H1 (cell line): Measurements from ENCODE around the gene TAF6. TPM values are rescaled to one million over a fixed set of nuclear protein-coding genes. Genes with fewer than 3 reads are reported as not detected.

Experiments
- CTCF ChIA-PET: fragments of 300-600 bp; sonication (Branson Sonifier 250); formaldehyde crosslinking; loops from one replicate; lab custom pipeline; 2021; ENCODE audit not compliant: partially characterized antibody; lab: Charles Lee
- POLR2A ChIA-PET: fragments of 300-600 bp; sonication (Branson Sonifier 250); formaldehyde crosslinking; loops from one replicate; lab custom pipeline; 2021; ENCODE audit warnings: inconsistent platforms; ENCODE audit not compliant: partially characterized antibody; lab: Charles Lee
- DNase-seq, 2 experiments: peaks; one replicate each; pipeline versions ENCODE4 v3.0.0 to v3.0.0-alpha.2; 2010 to 2022; ENCODE audit warnings: low spot score in 2 of 2, low read depth in 1 of 2, mixed read lengths in 1 of 2
- FAIRE-seq: peaks from 2 replicates; lab custom pipeline; 2011; peaks lifted over from hg19 to GRCh38; lab: Jason Lieb, UNC
- H2AFZ ChIP-seq: 2 replicates; pipeline ENCODE4 v1.8.1; 2012; ENCODE audit warnings: low read length, inconsistent platforms
- H2AK5ac ChIP-seq: 2 replicates; pipeline ENCODE4 v1.6.1; 2013; ENCODE audit warnings: low read depth, low read length
- H2BK120ac ChIP-seq: replicated peaks from 2 replicates; pipeline ENCODE3; 2013; ENCODE audit warnings: low read depth, low read length, inconsistent platforms
- H2BK12ac ChIP-seq: 2 replicates; pipeline ENCODE4 v1.6.1; 2013; ENCODE audit warnings: low read depth, low read length
- H2BK15ac ChIP-seq: 2 replicates; pipeline ENCODE4 v1.6.1; 2013; ENCODE audit warnings: low read length
- H2BK20ac ChIP-seq: 2 replicates; pipeline ENCODE4 v1.6.1; 2013; ENCODE audit warnings: low read length
- H2BK5ac ChIP-seq: 2 replicates; pipeline ENCODE4 v1.6.1; 2013; ENCODE audit warnings: low read depth, low read length
- H3K14ac ChIP-seq: 2 replicates; pipeline ENCODE4 v1.6.1; 2013; ENCODE audit warnings: inconsistent platforms; ENCODE audit not compliant: insufficient read length
- H3K18ac ChIP-seq: 2 replicates; pipeline ENCODE4 v1.6.1; 2013; ENCODE audit warnings: low read length; ENCODE audit errors: extremely low read depth
- H3K23ac ChIP-seq: 2 replicates; pipeline ENCODE4 v1.6.1; 2013; ENCODE audit warnings: inconsistent platforms; ENCODE audit not compliant: insufficient read length
- H3K23me2 ChIP-seq: 2 replicates; pipeline ENCODE4 v1.6.1; 2013; ENCODE audit warnings: low read depth, low read length
- H3K27ac ChIP-seq: 2 replicates; pipeline ENCODE4 v1.6.1; 2011; ENCODE audit warnings: low read depth, low read length, inconsistent platforms
- H3K27me3 ChIP-seq, 4 experiments: replicated peaks in 1 of 4; 1 replicate in 1 of 4; 2 replicates in 3 of 4; pipeline versions ENCODE4 v1.6.1 to v1.8.1; 2011 to 2013; ENCODE audit warnings: low read length in 3 of 4, mild to moderate bottlenecking in 3 of 4, inconsistent platforms in 2 of 4, mixed read lengths in 2 of 4, moderate library complexity in 1 of 4; ENCODE audit not compliant: control insufficient read depth in 3 of 4, insufficient read depth in 3 of 4; ENCODE audit errors: extremely low read depth in 1 of 4
- H3K36me3 ChIP-seq, 4 experiments: 2 replicates each; pipeline versions ENCODE4 v1.6.1 to v1.8.1; 2011 to 2013; ENCODE audit warnings: mild to moderate bottlenecking in 4 of 4, low read length in 3 of 4, moderate library complexity in 2 of 4, control low read depth in 1 of 4, inconsistent platforms in 1 of 4; ENCODE audit not compliant: insufficient read depth in 4 of 4, control insufficient read depth in 2 of 4
- H3K4ac ChIP-seq: replicated peaks from 2 replicates; pipeline ENCODE3; 2013; ENCODE audit warnings: low read length, low read depth, mixed read lengths, inconsistent platforms; ENCODE audit not compliant: insufficient read length
- H3K4me1 ChIP-seq, 4 experiments: replicated peaks in 1 of 4; 1 replicate in 1 of 4; 2 replicates in 3 of 4; pipeline versions ENCODE4 v1.6.1 to v1.8.1; 2011 to 2013; ENCODE audit warnings: low read length in 3 of 4, inconsistent platforms in 2 of 4, mixed read lengths in 1 of 4; ENCODE audit not compliant: insufficient read depth in 4 of 4, control insufficient read depth in 3 of 4
- H3K4me2 ChIP-seq, 2 experiments: 2 replicates each; pipeline versions ENCODE4 v1.6.1 to v1.8.1; 2011 to 2013; ENCODE audit warnings: low read depth in 2 of 2, low read length in 2 of 2, control low read depth in 1 of 2, inconsistent platforms in 1 of 2, mild to moderate bottlenecking in 1 of 2; ENCODE audit not compliant: insufficient read depth in 1 of 2
- H3K4me3 ChIP-seq, 4 experiments: fragments of 200-600, 300-600 bp in 1 of 4; sonication (generic), shearing (Covaris generic), sonication (Bioruptor Twin) in 1 of 4; 2 replicates each; pipeline versions ENCODE4 v1.5.1 to v1.8.1; 2011 to 2016; ENCODE audit warnings: low read length in 4 of 4, low read depth in 3 of 4, control low read depth in 2 of 4, inconsistent platforms in 2 of 4, mild to moderate bottlenecking in 2 of 4, mixed read lengths in 1 of 4, moderate library complexity in 1 of 4; ENCODE audit not compliant: insufficient read depth in 2 of 4; ENCODE audit errors: extremely low read depth in 1 of 4
- H3K56ac ChIP-seq: replicated peaks from 2 replicates; pipeline ENCODE3; 2013; ENCODE audit warnings: low read depth, mild to moderate bottlenecking, mixed read lengths, low read length, inconsistent platforms; ENCODE audit not compliant: insufficient read length
- H3K79me1 ChIP-seq: 2 replicates; pipeline ENCODE4 v1.6.1; 2013; ENCODE audit warnings: low read depth, low read length, control low read depth
- H3K79me2 ChIP-seq, 2 experiments: 2 replicates each; pipeline versions ENCODE4 v1.6.1 to v1.8.1; 2012 to 2013; ENCODE audit warnings: low read length in 2 of 2, mild to moderate bottlenecking in 2 of 2, inconsistent platforms in 1 of 2; ENCODE audit not compliant: insufficient read depth in 2 of 2, control insufficient read depth in 1 of 2
- H3K9ac ChIP-seq, 4 experiments: replicated peaks in 1 of 4; 1 replicate in 1 of 4; 2 replicates in 3 of 4; pipeline versions ENCODE4 v1.6.1 to v1.8.1; 2011 to 2013; ENCODE audit warnings: low read depth in 3 of 4, low read length in 3 of 4, control low read depth in 2 of 4, mild to moderate bottlenecking in 2 of 4, moderate library complexity in 2 of 4, inconsistent platforms in 1 of 4; ENCODE audit errors: extremely low read depth in 1 of 4
- H3K9me3 ChIP-seq, 2 experiments: 2 replicates each; pipeline versions ENCODE4 v1.6.1 to v1.8.1; 2012 to 2013; ENCODE audit warnings: mild to moderate bottlenecking in 2 of 2, moderate library complexity in 2 of 2, control low read depth in 1 of 2, inconsistent platforms in 1 of 2, low read depth in 1 of 2, low read length in 1 of 2, mixed read lengths in 1 of 2; ENCODE audit not compliant: insufficient read depth in 2 of 2
- H4K20me1 ChIP-seq, 2 experiments: replicated peaks in 1 of 2; 2 replicates each; pipeline versions ENCODE3 to v1.8.1; 2011 to 2013; ENCODE audit warnings: inconsistent platforms in 2 of 2, low read length in 2 of 2, mild to moderate bottlenecking in 1 of 2; ENCODE audit not compliant: insufficient read depth in 2 of 2, control insufficient read depth in 1 of 2
- H4K5ac ChIP-seq: 2 replicates; pipeline ENCODE4 v1.6.1; 2013; ENCODE audit warnings: low read length, low read depth, mixed read lengths, inconsistent platforms; ENCODE audit not compliant: insufficient read length
- H4K8ac ChIP-seq: 2 replicates; pipeline ENCODE4 v1.8.0; 2013; ENCODE audit warnings: mild to moderate bottlenecking, moderate library complexity, low read length, inconsistent platforms; ENCODE audit not compliant: insufficient read depth; ENCODE audit errors: extremely low read depth
- H4K91ac ChIP-seq: replicated peaks from 2 replicates; pipeline ENCODE3; 2013; ENCODE audit warnings: low read length, mixed read lengths, inconsistent platforms; ENCODE audit not compliant: insufficient read length
- ATF2 ChIP-seq: IDR thresholded peaks from 2 replicates; pipeline ENCODE4 v1.6.1; 2012; ENCODE audit warnings: low read length, inconsistent platforms
- TBP ChIP-seq: IDR thresholded peaks from 2 replicates; pipeline ENCODE4 v1.6.1; 2011; ENCODE audit warnings: low read depth, low read length, improper control_type of control experiment
- WGBS, 2 experiments: shearing (Covaris generic) in 1 of 2; methylation state at CpG; one replicate each; pipeline versions ENCODE4 v1.1.6 to v1.1.7; 2013 to 2015; ENCODE audit warnings: low lambda C conversion rate in 2 of 2, mixed read lengths in 2 of 2, inconsistent platforms in 1 of 2, low coverage in 1 of 2, missing lambda C conversion rate in 1 of 2; ENCODE audit not compliant: insufficient replicate concordance in 2 of 2, insufficient coverage in 1 of 2, insufficient read length in 1 of 2; ENCODE audit errors: extremely low coverage in 1 of 2, missing lambda C conversion rate in 1 of 2; 5-methylcytosine and 5-hydroxymethylcytosine counted together
- polyA plus RNA-seq, 7 experiments: library from polyadenylated mRNA; depleted of rRNA in 3 of 7; stranded (reverse) in 5 of 7; unstranded in 2 of 7; fragments of >200 nt in 5 of 7; fragments of 200-250 nt in 2 of 7; gene quantifications; 1 replicate in 5 of 7; 2 replicates in 1 of 7; 4 replicates in 1 of 7; pipeline versions ENCODE4 v1.2.1 to v1.2.3, GENCODE V29; 2011 to 2013; ENCODE audit warnings: missing spikeins in 2 of 7, mixed read lengths in 2 of 7
- total RNA-seq: library from RNA; stranded (reverse); fragmentation: NEBNext Ultra II Directional; extraction: Animal tissue kit (Norgen Biotek cat#: 25700); gene quantifications from 2 replicates; pipeline ENCODE4 v1.2.1, GENCODE V29; 2021

Gene TAF6
- total and polyA plus RNA-seq, 2 of the 8 experiments (the other 6 are each of a cell fraction or from before 2014, with no cell fraction given), result 66.7 to 101 TPM

GRCh38 chr7:100093498-100093897, 25.7 kb downstream of the TAF6 start:
- Histone ChIP-seq H3K36me3 (peaks cover 70 to 81% (median 75%) of the 10 kb centered on the region in 4 experiments), H3K18ac (no peak overlapping the region), H3K79me2 (peaks cover 0 to 30% of the 10 kb centered on the region in 2 experiments; a peak in 3 of 4 replicates), H3K4me3 (no peak overlapping the region), H3K4ac (no peak overlapping the region), H2BK120ac (no peak overlapping the region), H2BK15ac (no peak overlapping the region), H2BK5ac (no peak overlapping the region; the same call in 1 of the 2 replicates), H2AK5ac (no peak overlapping the region), H2BK12ac (no peak overlapping the region), H3K56ac (no peak overlapping the region), H3K9me3 (no peaks in the 10 kb centered on the region), H3K27ac (peak overlapping the region; percentile 5; the same call in 1 of the 2 replicates), H2BK20ac (no peak overlapping the region), H3K4me2 (no peak overlapping the region), H4K91ac (no peak overlapping the region), H3K23ac (no peak overlapping the region), H2AFZ (no peak overlapping the region), H3K4me1 (no peaks in the 10 kb centered on the region; a peak in 1 of 7 replicates), H3K79me1 (peaks cover 14% of the 10 kb centered on the region), H4K5ac (no peak overlapping the region), H3K23me2 (peaks cover 2% of the 10 kb centered on the region; the same call in 1 of the 2 replicates), H4K8ac (no peak overlapping the region), H3K9ac (no peak overlapping the region), H4K20me1 (peaks cover 26 to 34% of the 10 kb centered on the region in 2 experiments), H3K14ac (no peak overlapping the region), H3K27me3 (no peaks in the 10 kb centered on the region)
- WGBS, 2 experiments, result 88% methylated on average over 13 of the region's 13 CpGs; no CpG with 5 or more reads in 1 of the 2 experiments
- ChIA-PET CTCF (no interaction called here), POLR2A (interaction anchor here (0.9 to 19.5 kb wide), 14 partner anchors 9 to 401 kb away, joined by 3 to 722 read pairs (median 4); partner anchors contain the start of genes AP4M1, COPS6, MCM7 and ZNF3)
- no peak for DNase-seq
- FAIRE-seq, result no peak
- TF ChIP-seq ATF2, result peak; percentile 46; the same call in 1 of the 2 replicates
- TF ChIP-seq TBP, result no peak
